ENCODE data around the gene MSX1.

Gene MSX1

DNA sequence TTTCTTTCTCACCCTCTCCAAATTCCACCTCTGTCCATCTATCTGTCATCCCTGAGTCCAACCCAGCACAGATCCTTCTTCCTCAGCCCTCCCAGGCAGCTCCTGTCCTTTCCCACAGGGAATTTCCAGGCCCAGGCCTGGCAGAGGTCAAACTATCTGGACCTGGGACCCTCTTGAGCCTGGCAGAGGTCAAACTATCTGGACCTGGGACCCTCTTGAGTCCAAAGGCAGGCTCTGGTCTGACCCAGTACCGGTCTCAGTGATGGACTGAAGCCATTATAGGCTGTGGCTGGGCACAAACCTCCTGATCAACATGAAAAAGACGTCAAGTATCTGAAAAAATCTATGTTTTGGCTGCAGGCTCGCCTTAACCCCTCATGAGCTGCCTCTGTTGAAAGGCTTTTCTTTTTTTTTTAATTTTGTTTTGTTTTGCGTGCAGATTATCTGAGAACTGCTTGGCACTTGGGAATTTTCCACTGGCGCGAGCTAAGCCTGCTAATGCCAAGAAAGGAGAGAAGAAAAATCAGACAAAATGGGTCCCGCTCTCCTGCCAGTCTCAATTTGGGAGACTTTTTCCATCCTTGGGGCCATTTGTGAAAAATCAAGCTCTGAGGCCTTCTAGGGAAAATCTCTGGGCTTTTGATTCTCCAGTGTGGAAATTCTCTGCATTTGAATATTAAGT is 31.2 kb downstream of the MSX1 start:
- H3K9me3 Mint-ChIP-seq = no peaks in the 10 kb centered on the region
- no peaks in the 10 kb centered on the region for H3K4me1 Mint-ChIP-seq
- no peak overlapping the region for H3K4me3 Mint-ChIP-seq
- peaks cover 66% of the 10 kb centered on the region for H3K27me3 Mint-ChIP-seq
- no peaks in the 10 kb centered on the region for H3K36me3 Mint-ChIP-seq (ENCODE audit: insufficient read depth)
- no peak overlapping the region for H3K27ac Mint-ChIP-seq (ENCODE audit: low read depth)
- no peak for DNase-seq (ENCODE audit: low spot score in 2 of 2)
- ATAC-seq (replicated peaks; ENCODE audit: extremely low read depth, poor library complexity, severe bottlenecking) = no peak

DNA sequence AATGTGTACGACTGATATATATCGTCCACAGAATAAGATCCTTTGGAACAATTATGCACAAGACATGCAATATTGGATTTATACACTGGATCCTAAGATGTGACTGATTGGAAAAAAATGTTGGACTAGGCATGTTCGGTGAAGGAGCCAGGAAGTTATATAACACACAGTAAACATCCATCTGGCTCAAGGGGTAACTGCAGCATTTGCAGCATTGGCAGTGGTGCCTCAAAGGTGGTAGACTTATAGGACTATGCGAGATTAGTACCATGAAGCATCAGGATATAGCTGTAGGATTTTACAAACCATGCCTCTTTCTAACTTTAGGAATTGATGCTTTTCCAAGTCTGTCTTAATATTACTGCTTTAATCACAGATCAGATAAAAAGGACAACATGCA is 34.3 kb downstream of the MSX1 start:
- no peak overlapping the region for H3K4me3 Mint-ChIP-seq
- no peak for DNase-seq (ENCODE audit: low spot score in 2 of 2)

GRCh38 chr4:4899202-4899925 is 39.9 kb downstream of the MSX1 start:
- Mint-ChIP-seq H3K4me3 (no peak overlapping the region), H3K36me3 (ENCODE audit: insufficient read depth) (no peaks in the 10 kb centered on the region), H3K27ac (ENCODE audit: low read depth) (no peak overlapping the region), H3K4me1 (no peaks in the 10 kb centered on the region), H3K27me3 (peaks cover 16% of the 10 kb centered on the region), H3K9me3 (no peaks in the 10 kb centered on the region)
- ATAC-seq (replicated peaks; ENCODE audit: extremely low read depth, poor library complexity, severe bottlenecking) = no peak
- DNase-seq (ENCODE audit: low spot score in 2 of 2) = no peak

More for the DNA sequence above, 34.3 kb downstream of the MSX1 start:
- no peaks in the 10 kb centered on the region for H3K9me3 Mint-ChIP-seq
- no peak overlapping the region for H3K27ac Mint-ChIP-seq (ENCODE audit: low read depth)
- peaks cover 42% of the 10 kb centered on the region for H3K27me3 Mint-ChIP-seq
- no peak for ATAC-seq (replicated peaks; ENCODE audit: extremely low read depth, poor library complexity, severe bottlenecking)
- no peaks in the 10 kb centered on the region for H3K36me3 Mint-ChIP-seq (ENCODE audit: insufficient read depth)
- H3K4me1 Mint-ChIP-seq = no peaks in the 10 kb centered on the region

- Mint-ChIP-seq H3K27ac (ENCODE audit: low read depth) (no peak overlapping the region), H3K4me3 (no peak overlapping the region), H3K36me3 (ENCODE audit: insufficient read depth) (no peaks in the 10 kb centered on the region), H3K9me3 (no peaks in the 10 kb centered on the region), H3K27me3 (peaks cover 39% of the 10 kb centered on the region), H3K4me1 (no peaks in the 10 kb centered on the region)
- ATAC-seq (replicated peaks; ENCODE audit: extremely low read depth, poor library complexity, severe bottlenecking) (no peak), DNase-seq (ENCODE audit: low spot score in 2 of 2) (no peak)
These were observed 42.4 kb downstream of the MSX1 start for GRCh38 chr4:4901877-4902276.

GRCh38 chr4:4912155-4912554 is 52.7 kb downstream of the MSX1 start:
- ATAC-seq (replicated peaks; ENCODE audit: extremely low read depth, poor library complexity, severe bottlenecking) = no peak
- Mint-ChIP-seq H3K27ac (ENCODE audit: low read depth) (no peak overlapping the region), H3K36me3 (ENCODE audit: insufficient read depth) (no peaks in the 10 kb centered on the region), H3K27me3 (peaks cover 30% of the 10 kb centered on the region), H3K4me1 (no peaks in the 10 kb centered on the region), H3K9me3 (peaks cover under 1% of the 10 kb centered on the region), H3K4me3 (no peak overlapping the region)
- no peak for DNase-seq (ENCODE audit: low spot score in 2 of 2)

- no peaks in the 10 kb centered on the region for H3K36me3 Mint-ChIP-seq (ENCODE audit: insufficient read depth)
- ATAC-seq (replicated peaks; ENCODE audit: extremely low read depth, poor library complexity, severe bottlenecking) (no peak), DNase-seq (ENCODE audit: low spot score in 2 of 2) (no peak)
- H3K4me3 Mint-ChIP-seq = no peak overlapping the region
- peaks cover 20% of the 10 kb centered on the region for H3K27me3 Mint-ChIP-seq
- H3K27ac Mint-ChIP-seq (ENCODE audit: low read depth) = no peak overlapping the region
- H3K9me3 Mint-ChIP-seq = peaks cover 5% of the 10 kb centered on the region
- no peaks in the 10 kb centered on the region for H3K4me1 Mint-ChIP-seq
These were observed 53.7 kb downstream of the MSX1 start for GRCh38 chr4:4913147-4913561.

All from central memory CD8-positive, alpha-beta T cell (primary cell).